T-helper 2 cell treated with Interferon-gamma antibody and Interleukin-4, amounts not matched to agents 100 ng/mL and 5 ng/mL, for 36 hours (primary cell): ENCODE data around the gene SRM. TPM values are rescaled to one million over a fixed set of nuclear protein-coding genes. Genes with fewer than 3 reads are reported as not detected.
"Not testable (repeated sequence)": the region's sequence is repeated elsewhere in the genome, so short reads cannot be mapped to it uniquely, and the experiment has no call there.

Experiments
- intact Hi-C: fragments of 100-400 bp; cut with micrococcal nuclease; formaldehyde crosslinking; loops from one replicate; pipeline ENCODE4 v1.15.1; 2023
- total RNA-seq: library from RNA; stranded (reverse); gene quantifications from 2 replicates; pipeline ENCODE4 v1.2.3, GENCODE V29; 2022

SRM gene
- 146 and 151 TPM in 2 replicates for total RNA-seq

GRCh38 chr1:11059968-11060830 is at the start of gene SRM:
Gene SRM, minus strand, starts transcription at chr1:11060018. Its CDS starts 75 bp downstream, at chr1:11059943.
- intact Hi-C loops, result loop anchor here (1.0 to 5.0 kb wide), 3 partner anchors 23 to 742 kb away; partner anchors contain the start of gene EXOSC10

GRCh38 chr1:11109047-11109760 is 49.4 kb upstream of the SRM start:
- intact Hi-C loops, result no loop called here

DNA sequence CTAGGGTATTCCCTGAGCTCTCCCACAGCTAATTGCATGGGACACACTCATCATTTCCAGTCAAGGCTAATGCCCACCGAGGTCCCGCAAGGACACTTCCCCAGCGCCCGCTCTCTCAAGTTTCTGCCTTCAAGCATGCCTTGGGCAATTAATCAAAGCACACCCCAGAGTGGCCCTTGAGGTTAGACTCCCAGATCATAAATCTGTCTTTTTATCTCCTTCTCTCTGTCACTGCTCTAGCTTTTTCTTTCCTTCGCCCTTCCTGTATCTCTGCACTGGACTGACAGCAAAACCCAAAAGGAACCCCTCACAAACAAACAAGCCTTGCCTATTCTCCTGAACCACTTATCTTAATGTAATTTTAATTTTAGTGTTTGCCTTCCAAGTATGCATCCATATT is 47.8 kb upstream of the SRM start:
- intact Hi-C loops, result no loop called here

DNA sequence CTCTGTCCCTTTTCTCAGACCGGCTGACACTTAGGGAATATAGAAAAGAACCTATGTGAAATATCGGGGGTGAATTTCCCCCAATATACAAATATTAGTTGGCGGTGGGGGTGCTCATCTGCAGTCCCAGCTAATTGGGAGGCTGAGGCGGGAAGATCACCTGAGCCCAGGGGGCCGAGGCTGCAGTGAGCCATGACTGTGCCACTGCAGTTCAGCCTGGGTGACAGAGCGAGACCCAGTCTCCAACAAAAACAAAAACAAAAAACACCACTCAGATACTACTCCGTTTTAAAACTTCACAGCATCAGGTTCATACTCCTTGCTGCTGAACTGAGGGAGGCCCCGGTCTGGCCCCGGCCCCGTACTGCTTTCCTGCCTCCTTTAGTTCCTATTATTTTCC is 45.8 kb upstream of the SRM start:
- intact Hi-C loops, result no loop called here

DNA sequence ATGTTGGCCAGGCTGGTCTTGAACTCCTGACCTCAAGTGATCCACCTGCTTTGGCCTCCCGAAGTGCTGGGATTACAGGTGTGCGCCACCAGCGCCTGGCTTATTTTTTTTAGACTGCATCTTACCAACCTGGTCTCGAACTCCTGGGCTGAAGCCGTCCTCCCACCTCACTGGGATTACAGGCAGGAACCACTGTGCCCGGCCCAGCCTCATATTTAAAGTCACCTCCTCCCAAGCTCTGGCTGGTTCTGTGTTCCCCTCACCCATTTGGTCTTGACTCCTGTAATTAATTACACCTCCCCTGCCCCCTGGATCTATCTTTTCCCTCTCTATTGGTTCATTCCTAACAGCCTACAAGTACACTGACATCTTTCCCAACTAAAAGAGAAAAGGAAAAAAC is 41.5 kb upstream of the SRM start:
- intact Hi-C loops, result no loop called here

GRCh38 chr1:11100806-11101205 is 41.0 kb upstream of the SRM start:
- intact Hi-C loops, result not testable (repeated sequence)

- intact Hi-C loops, result no loop called here
These were observed 40.3 kb upstream of the SRM start for GRCh38 chr1:11100149-11100493.

DNA sequence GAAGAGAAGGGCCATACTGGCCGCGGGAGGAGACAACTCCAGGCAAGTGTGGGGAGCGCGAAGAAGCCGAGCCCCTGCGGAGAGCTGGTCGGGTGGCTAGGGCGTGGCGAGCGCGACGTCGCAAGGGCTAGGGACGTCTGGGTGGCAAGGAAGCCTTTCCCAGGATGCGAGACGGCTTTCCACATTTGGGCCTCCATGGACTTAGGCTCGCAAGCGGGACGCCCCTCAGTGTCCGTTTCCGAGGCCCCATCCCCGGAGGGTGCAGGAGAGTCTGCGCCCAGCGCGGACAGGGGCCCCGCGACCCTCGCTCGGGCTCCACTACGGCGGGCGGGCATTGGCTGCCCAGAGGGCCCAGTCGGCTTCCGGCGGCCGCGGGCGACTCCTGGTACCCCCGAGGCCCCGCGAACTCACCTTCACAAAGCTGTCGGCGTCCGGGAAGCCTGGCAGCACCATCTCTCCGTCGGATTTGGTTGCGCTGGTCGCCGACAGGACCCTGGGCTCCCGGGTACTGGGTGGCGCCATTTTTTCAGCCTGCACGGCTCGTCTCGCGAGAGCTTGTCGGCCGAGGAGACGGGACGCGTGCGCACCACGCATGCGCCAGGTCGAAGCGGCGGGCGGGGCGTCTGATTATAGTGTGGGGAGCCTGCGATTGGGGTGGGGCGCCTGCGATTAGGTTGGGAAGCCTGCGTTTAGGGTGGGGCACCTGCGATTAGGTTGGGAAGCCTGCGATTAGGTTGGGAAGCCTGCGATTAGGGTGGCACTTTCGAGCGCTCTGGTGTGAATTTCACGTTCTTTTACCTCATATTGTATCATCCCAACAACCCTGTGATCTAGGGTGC is 39.7 kb upstream of the SRM start, which contains the start of gene EXOSC10:
EXOSC10 (minus strand) TSS at position 560 of the 839 bp plus-strand sequence; CDS start at position 522, 38 bp downstream.
- intact Hi-C loops, result loop anchor here (2.0 kb wide), 1 partner anchor 39 kb away; the partner anchor contains the start of gene SRM

GRCh38 chr1:11098931-11099309 is 39.1 kb upstream of the SRM start:
- intact Hi-C loops, result loop anchor here (2.0 kb wide), 1 partner anchor 38 kb away; the partner anchor contains the start of gene SRM

DNA sequence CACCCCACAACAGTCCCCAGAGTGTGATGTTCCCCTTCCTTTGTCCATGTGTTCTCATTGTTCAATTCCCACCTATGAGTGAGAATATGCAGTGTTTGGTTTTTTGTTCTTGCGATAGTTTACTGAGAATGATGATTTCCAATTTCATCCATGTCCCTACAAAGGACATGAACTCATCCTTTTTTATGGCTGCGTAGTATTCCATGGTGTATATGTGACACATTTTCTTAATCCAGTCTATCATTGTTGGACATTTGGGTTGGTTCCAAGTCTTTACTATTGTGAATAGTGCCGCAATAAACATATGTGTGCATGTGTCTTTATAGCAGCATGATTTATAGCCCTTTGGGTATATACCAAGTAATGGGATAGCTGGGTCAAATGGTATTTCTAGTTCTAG is 24.0 kb upstream of the SRM start:
- intact Hi-C loops, result not testable (repeated sequence)

GRCh38 chr1:11080931-11081330 is 21.1 kb upstream of the SRM start:
- intact Hi-C loops, result no loop called here

- intact Hi-C loops, result no loop called here
These were observed 18.8 kb upstream of the SRM start for GRCh38 chr1:11078631-11079030.

DNA sequence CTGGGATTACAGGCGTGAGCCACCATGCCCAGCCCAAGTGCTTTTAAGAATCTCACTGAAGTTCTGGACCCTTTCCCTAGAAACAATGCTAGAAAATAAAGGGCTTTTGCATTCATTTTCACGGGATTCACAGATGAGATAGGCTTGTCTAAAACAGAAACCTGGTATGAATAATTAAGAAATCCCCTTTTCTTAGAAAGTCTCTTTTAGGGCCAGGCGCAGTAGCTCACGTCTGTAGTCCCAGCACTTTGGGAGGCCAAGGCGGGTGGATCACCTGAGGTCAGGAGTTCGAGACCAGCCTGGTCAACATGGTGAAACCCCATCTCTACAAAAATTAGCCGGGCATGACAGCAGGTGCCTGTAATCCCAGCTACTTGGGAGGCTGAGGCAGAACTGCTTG is 13.6 kb upstream of the SRM start:
- intact Hi-C loops, result not testable (repeated sequence)

- intact Hi-C loops, result no loop called here
These were observed 12.5 kb upstream of the SRM start for GRCh38 chr1:11072216-11072917.

- intact Hi-C loops, result no loop called here
These were observed 11.8 kb upstream of the SRM start for GRCh38 chr1:11071463-11072215.

DNA sequence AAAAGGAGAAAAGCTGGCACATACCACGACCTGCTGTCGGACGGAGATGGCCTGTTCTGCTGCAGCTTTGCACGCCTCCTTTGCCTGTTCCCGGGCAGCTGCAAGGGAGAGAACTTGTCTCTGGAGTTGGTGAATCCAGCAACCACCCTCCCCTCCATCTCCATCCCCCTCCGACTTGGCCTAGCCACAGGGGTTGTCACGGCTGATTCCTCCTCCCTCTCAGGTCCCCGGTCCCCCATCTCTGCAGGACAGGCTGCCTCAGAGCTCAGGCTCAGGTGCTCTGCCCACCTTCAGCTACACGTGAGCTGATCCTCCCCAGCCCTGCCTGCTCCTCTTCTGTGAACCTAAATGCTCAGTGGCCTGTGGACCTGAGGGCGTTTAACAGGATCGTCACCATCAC is 11.1 kb upstream of the SRM start:
- intact Hi-C loops, result no loop called here

DNA sequence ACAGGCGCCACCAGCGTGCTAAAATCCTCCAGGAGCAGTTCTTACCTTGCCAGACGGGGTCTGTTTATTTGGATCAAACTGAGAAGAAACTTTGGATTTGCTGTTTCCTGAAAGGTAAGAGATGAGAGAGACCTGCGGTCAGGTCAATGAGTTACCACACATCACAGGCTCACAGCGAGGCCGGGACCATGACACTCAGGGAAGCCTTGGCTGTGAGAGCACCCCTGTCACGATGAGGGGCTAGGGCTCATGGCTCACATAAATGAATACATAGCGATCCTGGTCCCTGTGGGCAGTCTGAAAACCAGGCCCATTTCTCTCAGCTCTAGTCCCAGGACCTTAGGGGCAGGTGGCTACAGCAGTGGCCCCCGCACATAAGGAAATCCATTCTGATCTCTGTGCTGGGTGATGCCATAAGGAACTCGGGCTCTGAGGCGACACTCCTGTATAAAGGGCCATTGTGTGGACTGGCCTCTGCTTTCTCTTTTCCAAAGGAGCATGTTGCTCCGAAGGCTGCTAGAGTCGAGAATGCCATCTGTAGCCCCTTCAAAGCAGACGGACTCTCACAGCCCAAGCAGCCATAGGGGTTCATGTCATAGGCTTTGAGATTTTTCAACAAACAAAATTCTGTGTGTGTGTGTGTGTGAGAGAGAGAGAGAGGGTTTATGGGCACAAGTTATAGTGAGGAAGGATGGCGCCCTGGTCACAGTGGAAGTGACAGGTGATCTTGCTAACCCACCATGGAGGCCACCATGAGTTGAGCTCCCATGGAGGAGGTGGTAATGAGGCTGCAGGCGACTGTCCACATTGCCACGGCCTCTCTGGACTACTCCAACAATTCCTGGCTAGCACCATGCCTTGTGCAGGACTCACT is 9.0 kb upstream of the SRM start:
- intact Hi-C loops, result no loop called here

GRCh38 chr1:11067716-11068599 is 8.1 kb upstream of the SRM start:
- intact Hi-C loops, result no loop called here
